HL-60/S4 (cell line): ENCODE results near the gene NRG3.

Source experiments
- in situ Hi-C: fragments of 300-500 bp; cut with MboI; formaldehyde crosslinking; loops from 2 replicates; pipeline ENCODE4 v1.14.3; 2022; ENCODE audit warnings: low sequenced_read_pairs

NRG3 gene

GRCh38 chr10:82883603-82884002, 1008.6 kb downstream of the NRG3 start:
- in situ Hi-C loops, result no loop called here

- in situ Hi-C loops, result no loop called here
These were observed 1012.5 kb downstream of the NRG3 start for GRCh38 chr10:82887488-82887887.

- in situ Hi-C loops, result no loop called here
These were observed 1013.9 kb downstream of the NRG3 start for GRCh38 chr10:82888809-82889455.

DNA sequence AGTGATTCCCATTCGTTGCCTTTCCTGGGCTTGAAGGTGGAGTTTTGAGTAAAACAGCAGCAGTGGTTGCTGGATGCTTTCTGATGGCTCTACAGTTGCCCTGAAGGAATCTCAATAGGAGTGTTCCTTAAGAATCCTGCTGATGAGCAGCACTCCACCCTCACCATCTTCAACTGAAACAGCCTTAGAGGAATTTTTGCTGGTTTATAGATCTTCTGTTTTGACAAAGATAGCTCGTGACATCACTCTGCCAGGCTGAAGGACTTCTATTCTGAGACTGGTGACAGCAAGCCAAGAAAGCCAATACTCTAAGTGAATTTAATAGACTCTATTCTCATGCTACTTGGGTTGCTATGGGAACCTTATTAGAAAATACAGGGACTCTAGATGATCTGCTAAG, 1014.7 kb downstream of the NRG3 start:
- in situ Hi-C loops, result no loop called here

DNA sequence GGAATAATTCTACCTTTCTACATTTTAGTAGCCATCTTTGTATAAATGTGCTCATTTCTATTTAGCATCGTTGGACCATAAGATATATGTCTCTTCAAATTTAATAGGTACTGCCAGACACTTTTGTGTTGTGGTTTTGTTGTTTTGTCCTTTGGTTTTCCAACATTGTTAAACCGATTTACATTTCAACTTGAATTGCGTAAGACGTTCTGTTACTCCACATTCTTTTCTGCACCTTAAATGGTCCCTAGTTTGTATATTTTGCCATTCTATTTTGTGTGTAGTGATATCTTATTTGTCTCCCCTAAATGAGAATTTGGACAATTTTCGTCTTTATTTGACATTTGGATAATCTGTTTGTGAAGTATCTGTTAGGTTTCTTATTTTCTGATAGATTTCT, 1015.6 kb downstream of the NRG3 start:
- in situ Hi-C loops, result no loop called here

DNA sequence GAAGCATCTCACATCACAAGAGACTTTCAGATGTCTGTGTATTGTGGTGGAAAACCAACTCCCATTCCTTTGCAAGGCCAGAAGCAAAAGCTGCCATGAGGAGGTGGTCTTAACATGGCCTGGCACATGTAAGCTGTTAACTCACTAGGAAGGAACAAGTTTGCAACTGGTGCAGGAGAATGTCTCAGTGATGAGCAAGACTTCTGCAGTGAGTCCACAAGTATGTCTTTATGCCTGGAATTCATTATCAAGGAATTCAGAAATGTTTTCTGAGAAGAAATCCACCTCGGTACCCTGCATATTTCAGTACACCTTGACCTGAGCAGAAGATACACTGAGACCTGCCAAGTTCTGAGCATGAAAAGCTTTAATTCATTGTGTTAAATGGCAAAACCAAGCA, 1033.1 kb downstream of the NRG3 start:
- in situ Hi-C loops, result no loop called here

DNA sequence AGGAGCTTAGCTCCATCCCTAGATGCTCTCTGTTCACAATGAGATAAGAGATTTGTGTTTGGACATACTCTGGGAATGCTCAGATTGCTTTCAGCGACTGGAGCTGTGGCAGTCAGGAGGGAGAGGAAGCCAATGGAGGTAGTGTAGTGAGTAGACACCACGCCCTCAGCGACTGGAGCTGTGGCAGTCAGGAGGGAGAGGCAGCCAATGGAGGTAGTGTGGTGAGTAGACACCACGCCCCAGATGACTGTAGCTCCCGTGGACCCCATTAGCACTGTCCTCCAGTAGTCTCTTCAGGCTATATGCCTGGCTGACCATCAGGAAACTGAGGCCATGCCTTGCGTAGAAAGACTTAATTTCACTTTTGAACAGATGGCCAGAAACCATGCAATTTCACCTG, 1033.8 kb downstream of the NRG3 start:
- in situ Hi-C loops, result no loop called here

DNA sequence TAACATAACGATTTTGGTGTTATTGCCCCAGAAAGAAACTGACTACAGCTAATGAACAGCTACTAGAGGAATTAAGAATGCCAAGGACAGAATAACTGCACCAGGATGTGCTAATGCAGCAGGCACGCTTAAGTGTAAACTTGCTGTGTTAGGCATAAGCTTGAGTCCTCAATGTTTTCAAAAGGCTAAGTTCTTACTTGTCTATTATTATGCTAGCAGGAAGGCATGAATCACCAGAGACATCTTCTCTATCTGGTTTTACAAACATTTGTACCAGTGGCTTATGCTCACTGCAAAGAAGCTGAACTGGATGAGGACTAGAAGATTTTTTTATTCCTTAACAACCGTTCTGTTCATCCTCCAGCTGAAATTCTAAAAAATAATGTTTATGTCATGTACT, 1035.3 kb downstream of the NRG3 start:
- in situ Hi-C loops, result no loop called here

DNA sequence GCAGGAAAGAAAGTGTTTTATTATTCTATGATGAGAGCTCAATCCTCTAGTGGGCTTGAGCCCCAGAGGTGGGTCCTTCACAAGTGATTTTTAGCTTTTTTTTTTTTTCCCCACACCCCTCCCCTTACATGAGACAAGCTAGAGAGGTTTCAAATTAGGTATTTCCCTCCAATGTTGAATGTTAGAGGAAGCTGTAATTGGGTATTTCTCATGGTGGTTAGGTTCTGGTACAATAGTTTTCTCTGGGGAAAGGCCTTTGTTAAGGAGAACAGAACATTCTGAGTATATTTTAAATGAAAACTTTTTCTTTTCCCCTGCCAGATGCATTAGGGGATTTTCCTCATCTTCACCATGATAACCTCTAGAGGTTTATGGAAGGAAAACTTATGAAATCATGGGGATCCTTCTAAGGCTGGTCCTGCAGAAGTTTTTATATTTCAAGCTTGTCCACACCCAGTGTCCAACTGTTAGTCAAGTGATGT, 1039.7 kb downstream of the NRG3 start:
- in situ Hi-C loops, result no loop called here

- in situ Hi-C loops, result no loop called here
These were observed 1041.9 kb downstream of the NRG3 start for GRCh38 chr10:82916941-82917340.

DNA sequence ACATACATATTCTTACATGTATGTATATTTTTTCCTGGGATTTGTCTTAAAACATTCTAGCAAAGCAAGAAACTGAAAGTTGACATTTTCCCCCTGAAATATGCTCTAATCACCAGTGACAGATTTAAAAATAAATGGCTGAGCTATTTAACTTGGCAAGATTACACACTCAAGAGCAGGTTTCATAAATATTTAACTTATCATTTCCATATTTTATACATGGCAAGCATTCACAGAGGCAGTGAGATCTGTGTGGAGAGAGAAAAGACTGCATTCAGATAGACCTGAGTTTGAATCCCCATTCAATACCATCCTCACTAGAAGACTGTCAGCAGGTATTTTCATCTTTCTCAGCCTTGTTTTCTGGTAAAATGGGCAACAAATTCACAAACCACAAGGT, 1043.0 kb downstream of the NRG3 start:
- in situ Hi-C loops, result no loop called here

- in situ Hi-C loops, result no loop called here
These were observed 1047.1 kb downstream of the NRG3 start for GRCh38 chr10:82922046-82922445.

DNA sequence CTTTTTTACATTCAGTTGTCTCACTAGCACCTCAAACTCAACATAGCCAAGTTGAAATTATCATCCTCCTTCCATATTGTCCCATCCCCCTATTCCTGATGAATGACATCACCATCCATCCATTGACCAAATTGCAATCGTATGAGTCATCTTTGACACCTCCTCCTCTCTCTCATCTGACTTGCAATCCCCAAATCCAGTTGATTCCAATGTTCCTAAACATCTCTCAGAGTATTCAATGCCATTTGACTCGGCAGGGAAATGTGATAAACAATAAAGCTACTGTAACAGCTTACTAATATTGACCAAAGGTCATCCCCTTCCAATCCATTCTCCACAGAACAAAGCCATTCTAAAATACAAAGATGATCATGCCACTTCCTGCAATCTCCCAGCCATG, 1047.8 kb downstream of the NRG3 start:
- in situ Hi-C loops, result no loop called here

GRCh38 chr10:82924711-82925110, 1049.7 kb downstream of the NRG3 start:
- in situ Hi-C loops, result no loop called here

DNA sequence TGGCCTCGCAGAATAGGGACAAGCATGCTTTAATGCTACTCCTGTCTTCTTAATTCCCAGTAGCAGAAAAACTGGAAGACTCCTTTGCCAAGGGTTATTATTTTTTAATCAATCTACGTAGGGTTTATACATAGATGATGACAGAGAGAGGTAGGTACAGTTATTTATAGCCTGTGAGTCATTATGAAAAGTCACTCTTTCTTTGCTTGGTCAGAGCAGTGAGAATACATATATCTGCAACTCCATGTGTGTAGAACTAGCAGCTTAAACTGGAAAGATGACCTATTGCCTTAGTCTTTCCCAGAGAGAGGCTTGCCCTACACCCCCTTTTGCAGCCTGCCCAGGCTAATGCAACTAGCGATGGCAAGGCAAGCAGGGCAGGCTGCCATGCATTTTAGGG, 1050.6 kb downstream of the NRG3 start:
- in situ Hi-C loops, result no loop called here

- in situ Hi-C loops, result no loop called here
These were observed 1057.5 kb downstream of the NRG3 start for GRCh38 chr10:82932451-82932850.

DNA sequence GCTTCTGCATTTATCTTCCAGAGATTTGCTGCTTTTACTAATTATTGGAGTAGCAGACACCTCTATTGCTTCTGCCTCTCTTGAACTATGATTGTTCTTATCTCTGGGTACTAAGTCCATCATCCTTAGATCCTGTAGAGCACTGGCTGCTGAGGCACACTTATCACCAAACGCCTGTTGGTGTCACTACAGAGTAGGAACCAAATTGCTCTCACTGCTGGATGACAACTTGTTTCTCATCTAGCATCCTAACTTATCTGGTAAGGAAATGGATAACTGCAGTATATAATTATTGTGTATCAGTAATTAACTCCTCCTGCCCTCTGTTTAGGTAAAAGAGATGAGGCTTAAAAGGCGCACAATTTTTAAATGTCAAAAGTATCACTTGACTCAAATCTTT, 1059.4 kb downstream of the NRG3 start:
- in situ Hi-C loops, result no loop called here

GRCh38 chr10:82934947-82935346, 1060.0 kb downstream of the NRG3 start:
- in situ Hi-C loops, result no loop called here

GRCh38 chr10:82938331-82938730, 1063.3 kb downstream of the NRG3 start:
- in situ Hi-C loops, result no loop called here

DNA sequence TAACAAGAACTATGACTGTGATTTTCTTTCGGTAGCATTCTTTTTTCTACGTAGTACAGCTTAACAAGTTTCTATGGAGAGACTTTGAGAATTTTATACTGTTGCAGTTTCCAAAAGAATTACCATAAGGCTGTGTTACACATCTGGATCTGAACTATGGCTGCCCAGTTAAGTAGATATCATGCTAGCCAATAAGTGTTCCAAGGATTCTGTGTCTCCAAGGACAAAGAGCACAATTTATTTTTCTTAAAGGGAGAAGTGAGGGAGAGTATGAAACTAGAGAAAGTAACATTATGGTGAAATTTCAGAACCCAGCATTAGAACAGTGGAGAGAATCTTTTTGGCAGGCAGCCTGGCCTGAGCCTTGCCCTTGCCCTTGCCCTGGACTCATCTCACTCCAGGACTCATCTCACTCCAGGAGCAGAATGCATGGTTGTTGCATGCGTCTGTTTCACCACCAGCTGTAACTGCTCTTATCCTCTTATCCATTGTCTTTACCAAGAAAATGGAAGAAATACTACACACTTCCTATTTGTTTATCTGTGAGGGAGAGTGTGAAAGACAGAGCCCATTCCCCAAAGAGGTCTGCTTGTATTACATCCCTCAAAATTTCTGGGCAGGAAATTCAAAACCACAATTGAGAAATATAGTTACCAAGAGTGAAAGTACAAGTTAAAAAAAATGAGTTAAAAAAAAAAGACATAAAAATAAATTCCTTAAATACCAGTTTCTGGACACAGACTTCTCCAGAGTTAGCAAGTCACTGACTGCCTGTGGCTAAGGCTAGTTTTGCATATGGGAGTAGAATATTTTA, 1067.5 kb downstream of the NRG3 start:
- in situ Hi-C loops, result no loop called here

GRCh38 chr10:82943142-82943541, 1068.1 kb downstream of the NRG3 start:
- in situ Hi-C loops, result no loop called here

- in situ Hi-C loops, result no loop called here
These were observed 1075.0 kb downstream of the NRG3 start for GRCh38 chr10:82949816-82950575.
